GM08714 (cell line): Measurements from ENCODE around the gene DCBLD2.

Experiments
- H3K4me3 ChIP-seq: fragments of 200-500 bp; sonication (Bioruptor generic); 2 replicates; pipeline ENCODE4 v1.5.1; 2014; ENCODE audit warnings: mild to moderate bottlenecking, low read length, inconsistent platforms
- ZNF274 ChIP-seq: IDR thresholded peaks from 2 replicates; pipeline ENCODE4 v1.6.1; 2012; ENCODE audit warnings: mild to moderate bottlenecking, low read depth, low read length

Gene DCBLD2

GRCh38 chr3:98826126-98826525 is 75.4 kb downstream of the DCBLD2 start:
- no peak overlapping the region for H3K4me3 ChIP-seq
- no peak for TF ChIP-seq ZNF274

GRCh38 chr3:98824256-98824655 is 77.2 kb downstream of the DCBLD2 start:
- no peak for TF ChIP-seq ZNF274
- no peak overlapping the region for H3K4me3 ChIP-seq

DNA sequence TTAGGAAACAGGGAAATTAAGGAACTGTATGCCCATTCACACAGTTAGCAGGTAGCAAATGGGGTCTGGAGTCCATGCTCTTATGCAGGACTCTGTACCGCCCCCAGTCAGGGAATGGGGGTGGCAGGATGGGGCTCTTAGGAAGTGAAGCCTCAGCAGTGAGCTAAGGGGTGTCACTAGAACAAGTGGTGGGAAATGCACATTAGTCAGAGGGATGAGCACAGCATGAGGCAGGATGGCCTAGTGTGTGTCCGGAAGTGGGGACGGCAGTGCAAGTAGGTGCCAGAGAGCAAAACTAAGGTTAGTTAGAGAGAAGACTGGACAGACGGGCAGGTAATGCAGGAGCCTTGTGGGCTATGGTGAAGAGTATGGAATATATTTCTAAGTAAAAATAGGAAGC is 77.7 kb downstream of the DCBLD2 start:
- H3K4me3 ChIP-seq, result no peak overlapping the region
- no peak for TF ChIP-seq ZNF274

DNA sequence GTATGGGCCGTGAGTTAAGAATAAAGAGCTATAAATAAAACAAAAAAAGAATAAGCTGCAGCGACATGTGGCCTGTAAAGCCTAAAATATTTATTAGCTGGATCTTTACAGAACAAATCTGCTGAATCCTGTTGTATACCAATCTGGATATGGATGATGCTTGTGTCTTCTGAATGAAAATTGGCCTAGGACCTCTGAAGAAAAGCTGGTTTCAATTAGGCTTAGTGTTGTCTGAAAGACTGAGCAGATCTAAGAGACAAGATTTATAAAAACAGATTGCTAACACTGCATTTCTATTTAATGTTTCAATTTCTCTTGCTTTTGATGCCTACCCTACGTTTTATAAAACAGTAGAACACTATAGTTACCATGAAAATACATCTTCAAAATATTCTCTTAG is 80.4 kb downstream of the DCBLD2 start:
- H3K4me3 ChIP-seq, result no peak overlapping the region
- no peak for TF ChIP-seq ZNF274

DNA sequence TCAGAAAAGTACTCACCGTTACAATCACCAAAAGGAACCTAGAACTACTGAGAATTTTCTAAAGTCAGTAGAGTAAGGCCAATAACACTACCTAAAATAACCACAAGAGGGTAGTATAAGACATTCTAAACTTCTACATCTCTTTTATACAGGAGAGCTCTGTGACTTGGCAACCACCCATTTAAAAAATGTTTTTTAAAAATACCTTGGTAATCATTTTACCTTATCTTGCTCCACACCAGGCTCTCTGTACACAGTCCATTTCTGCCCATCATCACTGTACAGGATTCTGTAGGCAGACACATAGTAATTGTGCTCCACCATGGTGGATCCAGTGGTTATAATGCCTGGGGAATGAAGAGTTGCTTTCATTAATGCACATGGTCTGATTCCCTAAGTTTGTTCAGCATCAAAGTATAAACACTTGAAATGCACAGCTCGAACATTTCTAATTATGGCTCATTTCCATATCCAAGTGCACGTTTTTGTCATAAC is 83.9 kb downstream of the DCBLD2 start:
- TF ChIP-seq ZNF274, result no peak
- no peak overlapping the region for H3K4me3 ChIP-seq

- TF ChIP-seq ZNF274, result no peak
These were observed 86.6 kb downstream of the DCBLD2 start for GRCh38 chr3:98814817-98815420.

GRCh38 chr3:98812851-98813374 is 88.6 kb downstream of the DCBLD2 start:
- no peak for TF ChIP-seq ZNF274

More at GRCh38 chr3:98814817-98815420, 86.6 kb downstream of the DCBLD2 start:
- no peak overlapping the region for H3K4me3 ChIP-seq

GRCh38 chr3:98811048-98811447 is 90.4 kb downstream of the DCBLD2 start:
- TF ChIP-seq ZNF274, result no peak
- H3K4me3 ChIP-seq, result no peak overlapping the region

More at GRCh38 chr3:98812851-98813374, 88.6 kb downstream of the DCBLD2 start:
- H3K4me3 ChIP-seq, result no peak overlapping the region

DNA sequence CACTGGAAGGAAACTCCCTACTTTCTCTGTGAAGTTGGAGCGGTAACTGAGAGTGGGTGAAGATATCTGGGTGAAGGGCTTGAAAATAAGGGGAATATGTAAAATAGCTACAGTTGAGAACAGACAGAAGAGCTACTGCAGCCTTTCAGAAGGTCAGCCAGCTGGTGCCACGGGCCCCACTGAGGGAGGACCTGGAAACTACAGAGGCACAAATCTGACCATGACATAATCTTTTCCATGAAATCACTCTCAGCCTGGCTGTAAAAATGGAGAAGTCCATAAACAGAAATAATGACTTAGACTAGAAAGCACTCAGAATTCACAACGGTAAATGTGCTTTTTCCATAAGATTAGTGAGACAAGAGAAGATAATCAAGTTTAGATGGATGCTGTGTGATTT is 91.9 kb downstream of the DCBLD2 start:
- H3K4me3 ChIP-seq, result no peak overlapping the region
- TF ChIP-seq ZNF274, result no peak

DNA sequence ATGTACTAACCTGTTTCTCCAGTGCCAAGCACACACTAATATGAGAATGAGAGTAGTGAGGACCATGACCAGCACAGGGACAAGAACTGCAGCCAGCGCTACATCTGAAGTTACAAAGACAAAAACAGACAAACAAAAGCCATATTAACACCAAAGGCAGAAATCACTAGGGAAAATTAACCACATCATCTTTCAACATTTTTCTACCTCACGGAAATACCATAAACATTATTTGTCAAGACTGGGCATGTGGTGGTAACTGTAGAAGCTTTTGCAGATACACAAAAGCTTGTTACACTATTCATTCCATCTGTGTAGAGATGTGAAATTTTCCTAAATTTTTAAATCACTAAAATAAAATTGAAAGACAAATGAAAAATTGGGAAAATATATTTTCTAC is 93.4 kb downstream of the DCBLD2 start:
- TF ChIP-seq ZNF274, result no peak
- H3K4me3 ChIP-seq, result no peak overlapping the region

GRCh38 chr3:98807561-98807960 is 93.9 kb downstream of the DCBLD2 start:
- TF ChIP-seq ZNF274, result no peak
- H3K4me3 ChIP-seq, result no peak overlapping the region

GRCh38 chr3:98807011-98807410 is 94.5 kb downstream of the DCBLD2 start:
- no peak overlapping the region for H3K4me3 ChIP-seq
- no peak for TF ChIP-seq ZNF274

DNA sequence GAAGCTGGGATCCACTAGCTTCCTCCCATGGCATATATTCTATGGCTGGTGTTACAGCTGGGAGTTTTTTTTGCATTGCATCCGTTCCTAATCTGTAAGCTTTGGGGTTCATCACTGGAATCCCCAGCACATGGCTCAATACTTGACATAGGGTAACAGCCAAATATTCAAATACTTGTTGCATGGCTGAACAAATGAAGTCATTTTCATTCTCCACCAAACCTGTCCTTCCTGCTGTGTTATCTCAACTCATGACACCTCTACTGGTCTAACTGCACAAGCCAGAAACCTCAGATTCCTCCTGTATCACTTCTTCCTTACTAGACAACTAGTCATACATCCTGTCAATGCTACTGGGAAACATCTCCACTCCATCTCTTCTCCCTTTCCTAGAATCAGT is 95.0 kb downstream of the DCBLD2 start:
- H3K4me3 ChIP-seq, result no peak overlapping the region
- TF ChIP-seq ZNF274, result no peak

DNA sequence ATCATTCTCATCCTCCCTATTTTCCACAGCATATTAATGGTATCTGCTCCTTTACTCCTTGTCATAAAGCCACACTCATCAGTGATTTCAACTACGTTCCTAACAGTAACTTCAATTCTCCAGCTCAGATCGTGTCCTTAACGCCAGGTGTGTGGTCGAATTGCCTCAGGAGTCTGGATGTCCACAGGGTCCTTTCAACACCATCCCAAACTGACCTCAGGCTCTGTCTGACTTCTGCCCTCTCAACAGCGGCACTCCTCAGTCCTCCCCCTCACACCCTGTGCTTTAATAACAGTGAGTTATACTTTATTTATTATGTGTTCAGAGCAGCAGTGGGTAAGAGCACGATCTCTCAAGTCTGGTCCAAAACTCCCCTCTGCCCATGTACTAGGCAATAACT is 95.9 kb downstream of the DCBLD2 start:
- TF ChIP-seq ZNF274, result no peak
- H3K4me3 ChIP-seq, result no peak overlapping the region

DNA sequence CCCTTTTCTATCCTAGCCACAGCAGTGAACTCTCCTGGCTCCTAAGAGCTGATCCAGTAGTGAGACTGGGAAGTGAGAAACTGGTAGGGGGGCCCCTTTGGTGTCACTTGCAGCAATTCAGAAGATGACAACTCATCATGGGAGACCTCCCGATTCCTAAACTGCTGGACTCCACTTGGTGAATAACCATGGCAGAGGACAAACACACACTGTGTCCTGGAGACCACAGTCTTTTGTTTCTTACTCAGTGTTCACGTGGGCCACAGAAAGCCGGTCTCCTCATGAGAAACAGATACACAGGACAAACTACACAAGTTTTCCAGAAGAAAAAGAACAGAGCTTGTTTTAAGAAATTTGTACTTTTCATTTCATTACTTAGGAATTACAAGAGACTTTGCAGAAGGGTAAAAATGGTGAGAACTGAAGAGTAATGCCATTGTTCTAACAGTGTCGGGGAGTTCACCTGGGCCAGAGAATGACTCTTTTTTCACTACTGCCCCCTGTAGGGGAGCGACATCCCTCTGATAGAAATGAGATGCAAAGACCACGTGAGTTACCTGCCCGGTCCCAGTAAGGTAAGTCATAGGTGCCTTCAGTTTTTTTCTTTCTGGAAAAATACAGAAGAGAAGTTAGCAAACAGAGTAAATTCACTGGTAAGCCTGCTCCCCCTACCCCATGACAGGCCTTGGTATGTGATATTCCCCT is 100.3 kb downstream of the DCBLD2 start:
- no peak overlapping the region for H3K4me3 ChIP-seq
- no peak for TF ChIP-seq ZNF274
